Measurements from ENCODE around the gene ZDHHC13.

ZDHHC13 gene, protein sequence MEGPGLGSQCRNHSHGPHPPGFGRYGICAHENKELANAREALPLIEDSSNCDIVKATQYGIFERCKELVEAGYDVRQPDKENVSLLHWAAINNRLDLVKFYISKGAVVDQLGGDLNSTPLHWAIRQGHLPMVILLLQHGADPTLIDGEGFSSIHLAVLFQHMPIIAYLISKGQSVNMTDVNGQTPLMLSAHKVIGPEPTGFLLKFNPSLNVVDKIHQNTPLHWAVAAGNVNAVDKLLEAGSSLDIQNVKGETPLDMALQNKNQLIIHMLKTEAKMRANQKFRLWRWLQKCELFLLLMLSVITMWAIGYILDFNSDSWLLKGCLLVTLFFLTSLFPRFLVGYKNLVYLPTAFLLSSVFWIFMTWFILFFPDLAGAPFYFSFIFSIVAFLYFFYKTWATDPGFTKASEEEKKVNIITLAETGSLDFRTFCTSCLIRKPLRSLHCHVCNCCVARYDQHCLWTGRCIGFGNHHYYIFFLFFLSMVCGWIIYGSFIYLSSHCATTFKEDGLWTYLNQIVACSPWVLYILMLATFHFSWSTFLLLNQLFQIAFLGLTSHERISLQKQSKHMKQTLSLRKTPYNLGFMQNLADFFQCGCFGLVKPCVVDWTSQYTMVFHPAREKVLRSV

DNA sequence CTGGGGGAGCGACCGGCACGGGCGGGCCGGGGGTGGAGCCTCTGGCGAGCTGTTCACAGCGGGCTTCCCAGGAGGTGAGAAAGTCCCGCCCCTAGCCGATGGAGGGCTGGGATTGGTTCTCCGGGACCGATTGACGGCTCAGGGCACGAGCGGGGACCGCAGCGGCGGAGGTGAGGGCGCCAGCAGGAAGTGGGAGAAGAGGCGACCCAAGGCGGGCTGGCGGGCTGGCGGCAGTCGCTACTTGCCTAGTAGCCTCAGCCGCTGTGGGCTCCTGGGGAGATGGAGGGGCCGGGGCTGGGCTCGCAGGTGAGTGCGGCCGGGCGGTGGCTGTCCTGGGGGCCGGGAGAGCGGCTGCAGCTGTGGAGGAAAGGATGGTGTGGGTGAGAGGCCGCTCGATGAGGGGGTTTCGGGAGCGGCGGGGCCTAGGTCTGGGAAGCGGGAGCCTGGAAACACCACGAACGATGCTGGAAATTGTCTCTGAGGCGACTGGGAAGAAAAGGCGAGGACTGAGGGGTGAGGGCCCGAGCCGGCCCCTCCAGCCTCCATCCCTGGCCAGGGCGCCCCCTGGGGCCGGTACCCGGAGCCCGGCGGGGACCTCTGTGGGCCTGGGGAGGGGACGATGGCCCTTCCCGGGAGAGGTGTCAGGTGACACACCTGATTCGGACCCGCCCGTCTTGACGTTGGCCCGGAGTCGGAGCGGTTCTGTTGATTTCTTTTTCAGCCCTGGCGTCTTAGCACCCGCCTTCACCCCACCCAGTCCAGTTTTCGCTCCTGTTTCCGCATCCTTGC is at the start of gene ZDHHC13:
Gene ZDHHC13 (plus strand): TSS at position 198 of the 789 bp plus-strand sequence. CDS start 82 bp downstream, at position 280.
- DNase-seq (ENCODE audit: low spot score) = peak; percentile 95

GRCh38 chr11:19071255-19071654 is 45.7 kb upstream of the ZDHHC13 start:
- peak; percentile 54 for DNase-seq (ENCODE audit: low spot score)

DNA sequence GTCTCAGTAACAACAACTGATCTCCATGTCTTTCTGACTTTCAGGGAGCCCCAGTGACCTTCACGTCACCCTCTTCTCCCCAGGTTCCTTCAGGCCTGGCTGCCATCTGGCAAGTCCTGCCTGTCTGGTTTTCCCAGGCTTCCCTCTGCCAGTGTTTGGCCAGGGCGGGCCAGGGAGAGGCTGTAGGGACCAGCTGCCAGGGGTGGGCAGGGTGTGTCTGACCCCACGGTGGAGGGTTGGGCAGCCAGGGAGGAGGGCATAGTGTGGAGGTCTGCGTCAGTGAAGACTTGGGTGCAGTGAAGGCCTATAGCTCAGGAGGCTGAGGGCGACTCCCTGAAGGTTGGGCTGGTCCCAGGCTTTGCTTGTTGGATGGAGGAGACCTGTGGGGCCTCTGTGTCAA is 44.5 kb upstream of the ZDHHC13 start:
- no peak for DNase-seq (ENCODE audit: low spot score)

DNA sequence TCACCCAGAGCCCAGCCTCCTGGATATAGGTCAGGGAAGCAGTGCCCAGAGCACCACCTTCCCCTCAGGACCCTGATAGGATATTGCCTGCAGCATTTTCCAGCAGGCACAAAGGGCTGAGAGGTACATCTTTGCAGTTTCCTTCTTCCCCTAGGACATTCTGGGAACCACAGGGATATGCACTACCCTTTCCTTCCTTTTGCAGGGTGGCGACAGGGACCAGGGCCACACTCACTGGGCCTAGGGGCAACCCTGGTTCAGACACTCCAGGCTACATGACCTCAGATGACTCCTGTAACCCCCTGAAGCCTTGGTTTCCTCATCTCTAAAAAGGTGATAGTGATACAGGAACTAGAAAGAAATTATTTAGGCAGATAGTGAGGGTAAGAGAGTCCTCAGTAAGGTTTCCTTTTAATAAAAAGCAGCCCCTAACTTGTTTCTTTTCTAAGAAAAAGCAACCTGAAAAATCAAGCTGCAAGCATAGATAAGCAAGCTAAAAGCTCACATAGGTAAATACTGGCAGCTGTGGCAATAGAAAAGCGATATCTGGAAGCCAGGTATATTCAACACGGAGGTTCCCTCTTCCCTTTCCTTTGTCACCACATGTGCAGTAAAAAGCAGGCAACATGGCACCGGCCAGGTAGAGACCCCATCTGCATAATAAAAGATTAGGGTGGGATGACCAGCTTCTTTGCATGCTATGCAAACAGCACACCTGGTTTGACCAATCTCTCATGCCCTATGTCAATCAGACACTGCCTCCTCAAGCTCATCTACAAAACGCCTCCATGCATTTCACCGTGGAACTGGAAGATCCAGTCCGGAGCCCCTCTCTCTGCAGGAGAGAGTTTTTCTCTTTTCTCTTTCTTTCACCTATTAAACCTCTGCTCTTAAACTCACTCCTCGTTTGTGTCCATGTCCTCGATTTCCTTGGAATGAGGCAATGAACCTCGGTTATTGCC is 43.2 kb upstream of the ZDHHC13 start:
- DNase-seq (ENCODE audit: low spot score) = no peak

DNA sequence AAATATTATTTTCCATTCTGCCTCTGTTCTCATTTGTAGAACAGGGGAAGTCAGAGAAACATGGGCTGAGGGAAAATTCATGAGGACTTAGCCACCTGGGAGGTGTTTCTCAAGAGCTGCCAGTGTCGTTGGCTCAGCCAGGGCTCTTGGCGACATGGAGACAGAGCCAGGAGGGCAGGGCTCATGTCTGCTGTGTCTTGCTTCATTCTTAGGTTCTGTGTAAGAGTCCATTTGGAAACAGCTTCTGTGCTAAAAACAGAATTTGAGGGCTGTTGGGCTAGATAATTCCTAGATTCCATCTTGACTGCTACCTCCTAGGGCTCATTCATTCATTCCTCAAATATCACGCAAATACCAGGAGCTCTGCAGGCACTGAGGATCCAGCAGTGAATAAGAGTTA is 41.3 kb upstream of the ZDHHC13 start:
- DNase-seq (ENCODE audit: low spot score) = no peak

GRCh38 chr11:19076744-19077589 is 40.0 kb upstream of the ZDHHC13 start:
- peak; percentile 61 for DNase-seq (ENCODE audit: low spot score)

GRCh38 chr11:19077965-19078364 is 39.0 kb upstream of the ZDHHC13 start:
- no peak for DNase-seq (ENCODE audit: low spot score)

DNA sequence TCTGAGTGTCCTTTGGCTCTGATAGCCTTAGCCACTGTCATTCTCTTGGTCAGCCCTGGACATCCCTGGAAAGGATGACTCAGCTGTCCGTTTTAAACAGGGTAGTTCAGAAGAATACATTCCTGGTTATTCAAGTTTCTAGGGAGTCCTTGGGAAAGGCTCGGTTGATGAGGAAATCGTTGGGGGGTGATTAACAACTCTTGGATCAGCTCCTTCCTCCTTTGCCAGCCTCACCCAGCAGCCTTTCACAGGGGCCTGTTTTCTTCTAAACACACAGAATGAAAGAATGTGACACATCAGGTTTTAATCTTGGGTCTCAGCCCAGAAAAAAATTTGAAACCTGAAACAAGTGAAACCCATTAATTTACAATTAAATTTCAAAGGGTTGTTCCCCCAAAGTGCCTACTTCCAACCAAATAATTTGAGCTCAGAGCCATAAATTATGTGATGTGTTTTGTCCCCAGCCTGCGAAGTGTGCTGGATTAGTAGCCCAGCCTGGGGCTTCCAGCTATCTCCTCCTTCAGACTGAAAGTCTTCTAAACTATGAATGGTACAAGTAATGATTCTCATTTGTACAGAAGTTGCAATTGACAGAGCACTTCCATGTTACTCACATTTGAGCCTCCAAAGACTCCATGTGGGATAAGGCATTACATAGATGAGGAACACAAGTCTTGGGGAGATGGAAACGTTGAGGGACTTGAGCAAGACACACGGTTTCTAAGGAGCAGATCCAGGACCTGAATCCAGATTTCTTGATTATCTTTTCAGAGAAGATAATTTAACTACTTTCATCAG is 37.1 kb upstream of the ZDHHC13 start:
- no peak for DNase-seq (ENCODE audit: low spot score)

DNA sequence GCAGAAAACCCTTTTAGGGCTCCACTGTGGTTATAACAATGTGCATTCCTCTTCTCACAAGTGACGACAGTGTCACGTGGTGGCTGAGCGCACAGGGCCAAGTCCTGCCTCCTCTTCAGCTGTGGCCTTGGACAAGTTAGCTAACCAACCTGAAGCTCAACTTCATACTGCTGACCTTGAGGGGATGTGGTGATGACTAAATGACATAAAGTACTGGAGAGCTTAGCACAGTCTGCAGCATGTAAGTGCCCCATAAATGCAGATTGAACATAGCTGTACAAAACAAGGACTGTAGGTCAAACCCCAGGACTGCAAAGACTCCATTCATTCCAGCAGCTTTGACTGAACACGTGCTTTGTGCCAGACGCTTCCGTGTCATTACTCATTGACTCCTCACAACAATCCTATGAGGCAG is 36.4 kb upstream of the ZDHHC13 start:
- DNase-seq (ENCODE audit: low spot score) = no peak

- DNase-seq (ENCODE audit: low spot score) = no peak
Observed at GRCh38 chr11:19083166-19083565, 33.8 kb upstream of the ZDHHC13 start.

DNA sequence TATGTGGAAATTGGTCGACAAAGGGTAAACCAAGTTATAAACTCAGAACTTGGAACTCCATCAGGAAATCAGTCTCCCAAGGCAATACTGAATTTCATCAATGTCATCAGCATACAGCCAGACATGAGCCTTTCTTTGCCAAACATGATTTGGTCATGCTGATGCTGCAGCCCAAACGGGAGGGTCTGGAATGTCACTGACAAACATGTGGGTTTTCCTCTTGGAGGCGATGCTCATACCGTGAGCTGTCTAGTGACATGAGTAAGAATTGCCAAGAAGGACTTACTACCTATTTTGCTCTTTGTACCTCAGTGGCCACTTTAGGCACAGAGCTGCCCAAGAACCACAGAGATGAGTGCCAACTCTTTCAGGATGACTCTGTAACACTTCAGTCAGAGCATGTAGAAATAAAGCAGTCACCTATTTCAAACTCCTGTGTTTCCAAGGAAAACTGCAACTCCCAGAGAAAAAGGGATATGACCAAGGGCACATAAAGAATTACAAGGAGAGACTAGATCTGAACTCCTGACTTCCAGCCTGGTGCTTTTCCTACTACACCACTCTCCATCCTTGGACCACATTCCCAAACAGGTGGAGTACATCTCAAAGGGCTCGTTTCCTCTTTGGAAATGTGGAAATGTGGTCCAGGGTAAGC is 32.2 kb upstream of the ZDHHC13 start:
- no peak for DNase-seq (ENCODE audit: low spot score)

GRCh38 chr11:19087658-19088057 is 29.3 kb upstream of the ZDHHC13 start:
- DNase-seq (ENCODE audit: low spot score) = no peak

DNA sequence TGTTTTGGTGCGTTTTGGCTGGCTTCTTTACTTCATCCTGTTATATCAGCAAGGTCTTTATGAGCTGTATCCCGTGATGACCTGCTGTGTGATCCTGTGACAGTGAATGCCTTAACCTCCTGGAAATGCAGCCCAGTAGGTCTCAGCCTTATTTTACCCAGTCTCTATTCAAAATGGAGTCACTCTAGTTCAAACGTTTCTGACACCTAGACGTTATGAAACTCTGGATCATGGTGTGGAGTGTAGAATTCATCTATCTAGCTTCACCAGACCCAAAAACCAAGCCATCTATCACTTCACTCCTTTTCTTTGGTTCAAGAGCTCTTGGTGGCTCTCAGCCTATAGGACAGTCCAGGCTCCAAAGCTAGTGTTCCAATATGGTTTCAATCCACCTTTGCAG is 28.2 kb upstream of the ZDHHC13 start:
- DNase-seq (ENCODE audit: low spot score) = no peak

GRCh38 chr11:19089421-19089820 is 27.5 kb upstream of the ZDHHC13 start:
- DNase-seq (ENCODE audit: low spot score) = no peak

- no peak for DNase-seq (ENCODE audit: low spot score)
Observed at GRCh38 chr11:19091366-19091765, 25.6 kb upstream of the ZDHHC13 start.

GRCh38 chr11:19092342-19092741 is 24.6 kb upstream of the ZDHHC13 start:
- DNase-seq (ENCODE audit: low spot score) = no peak

DNA sequence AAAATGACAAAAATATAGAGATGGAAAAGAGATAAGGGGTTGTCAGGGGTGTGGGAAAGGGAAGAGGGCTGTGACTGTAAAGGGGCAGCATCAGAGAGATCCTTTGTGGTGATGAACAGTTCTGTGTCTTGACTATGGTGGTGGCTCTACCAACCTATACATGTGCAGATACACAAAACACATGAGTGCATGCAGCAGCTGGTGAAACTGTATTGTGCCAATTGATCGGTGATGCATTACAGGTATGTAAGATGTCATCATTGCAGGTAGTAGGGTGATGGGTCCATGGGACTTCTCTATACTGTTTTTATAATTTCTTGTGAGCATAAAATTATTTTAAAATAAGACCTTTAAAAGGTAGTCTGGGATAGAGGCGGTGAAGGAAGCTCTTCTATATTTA is 24.1 kb upstream of the ZDHHC13 start:
- no peak for DNase-seq (ENCODE audit: low spot score)

DNA sequence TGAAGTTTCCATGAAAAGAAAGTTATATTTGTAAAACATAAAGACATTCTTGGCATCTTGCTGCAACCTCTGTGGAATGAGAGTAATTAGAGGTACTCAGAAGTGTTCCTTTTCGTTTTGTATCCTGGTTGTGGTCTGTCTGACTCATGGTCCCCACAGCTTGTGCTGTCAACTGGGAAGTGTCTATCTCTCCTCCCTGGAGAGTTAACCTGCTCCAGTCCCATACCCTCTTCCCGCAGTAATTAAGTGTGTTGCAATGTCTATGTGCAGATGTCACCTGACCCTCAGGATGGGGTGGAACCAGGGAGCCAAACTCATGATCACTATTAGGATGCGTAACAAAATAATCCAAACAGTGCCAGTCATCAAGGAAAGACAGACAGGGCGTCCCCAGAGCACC is 23.0 kb upstream of the ZDHHC13 start:
- DNase-seq (ENCODE audit: low spot score) = no peak

GRCh38 chr11:19094859-19095258 is 22.1 kb upstream of the ZDHHC13 start:
- no peak for DNase-seq (ENCODE audit: low spot score)
